ENCODE data around the gene ONECUT1.
"Not testable (repeated sequence)": the region's sequence is repeated elsewhere in the genome, so short reads cannot be mapped to it uniquely, and the experiment has no call there.

Gene ONECUT1

DNA sequence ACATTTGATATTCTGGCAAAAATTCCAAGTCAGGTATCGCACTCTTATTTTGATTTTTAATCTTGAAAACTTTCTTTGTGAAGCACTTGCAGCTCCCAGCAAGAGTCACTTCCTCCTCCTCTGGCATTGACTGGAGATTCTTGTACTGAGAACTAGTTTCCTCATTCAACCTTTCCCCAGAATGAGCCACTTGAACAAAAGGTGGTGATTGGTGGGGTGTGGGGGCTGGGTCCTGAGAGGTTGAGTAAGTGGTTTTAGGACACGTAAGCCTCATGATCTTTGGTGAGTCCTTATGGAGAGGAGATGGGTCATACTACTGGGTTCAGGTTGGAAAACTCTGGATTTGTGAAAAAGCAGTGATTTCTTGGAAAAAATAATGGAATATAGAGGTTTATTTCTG is 32.3 kb upstream of the ONECUT1 start:
- ATAC-seq = no peak
- TF ChIP-seq ZC3H10 (CRISPR knock-in tag; IDR thresholded peaks at IDR 0.05) (no peak), OSR1 (CRISPR knock-in tag; IDR thresholded peaks at IDR 0.05) (no peak), PPARA (CRISPR knock-in tag; IDR thresholded peaks at IDR 0.05; ENCODE audit: borderline replicate concordance) (no peak), RARB (CRISPR knock-in tag; IDR thresholded peaks at IDR 0.05) (no peak)

DNA sequence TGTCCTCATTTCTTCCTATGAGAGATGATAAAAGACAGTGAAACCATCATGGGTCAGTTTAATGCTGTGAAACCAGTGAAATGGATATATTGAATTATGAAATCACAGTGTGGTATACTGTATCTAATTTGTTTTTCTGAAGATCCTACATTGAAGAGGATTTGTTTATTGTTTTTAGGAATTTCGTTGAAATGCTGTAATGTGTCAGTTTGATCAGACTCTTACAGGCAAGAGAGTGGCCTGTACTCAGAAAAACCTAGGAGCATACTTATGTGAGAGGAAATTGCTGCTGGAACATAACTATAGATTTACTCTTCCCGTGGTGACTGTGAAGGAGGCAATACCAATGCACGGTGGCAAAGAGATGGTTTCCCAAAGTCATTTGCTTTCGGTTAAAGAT is 29.1 kb upstream of the ONECUT1 start:
- ATAC-seq = no peak
- TF ChIP-seq GLIS3 (CRISPR knock-in tag; IDR thresholded peaks at IDR 0.05) = no peak
- no peak for TF ChIP-seq ZNF8 (CRISPR knock-in tag; IDR thresholded peaks at IDR 0.05)
- TF ChIP-seq, protein P1, sequence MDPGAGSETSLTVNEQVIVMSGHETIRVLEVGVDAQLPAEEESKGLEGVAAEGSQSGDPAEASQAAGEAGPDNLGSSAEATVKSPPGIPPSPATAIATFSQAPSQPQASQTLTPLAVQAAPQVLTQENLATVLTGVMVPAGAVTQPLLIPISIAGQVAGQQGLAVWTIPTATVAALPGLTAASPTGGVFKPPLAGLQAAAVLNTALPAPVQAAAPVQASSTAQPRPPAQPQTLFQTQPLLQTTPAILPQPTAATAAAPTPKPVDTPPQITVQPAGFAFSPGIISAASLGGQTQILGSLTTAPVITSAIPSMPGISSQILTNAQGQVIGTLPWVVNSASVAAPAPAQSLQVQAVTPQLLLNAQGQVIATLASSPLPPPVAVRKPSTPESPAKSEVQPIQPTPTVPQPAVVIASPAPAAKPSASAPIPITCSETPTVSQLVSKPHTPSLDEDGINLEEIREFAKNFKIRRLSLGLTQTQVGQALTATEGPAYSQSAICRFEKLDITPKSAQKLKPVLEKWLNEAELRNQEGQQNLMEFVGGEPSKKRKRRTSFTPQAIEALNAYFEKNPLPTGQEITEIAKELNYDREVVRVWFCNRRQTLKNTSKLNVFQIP (CRISPR knock-in tag; IDR thresholded peaks at IDR 0.05; ENCODE audit: borderline replicate concordance, low read depth) = no peak
- TF ChIP-seq RARB (CRISPR knock-in tag; IDR thresholded peaks at IDR 0.05) = no peak
- no peak for TF ChIP-seq ZC3H10 (CRISPR knock-in tag; IDR thresholded peaks at IDR 0.05)
- TF ChIP-seq, protein P2, sequence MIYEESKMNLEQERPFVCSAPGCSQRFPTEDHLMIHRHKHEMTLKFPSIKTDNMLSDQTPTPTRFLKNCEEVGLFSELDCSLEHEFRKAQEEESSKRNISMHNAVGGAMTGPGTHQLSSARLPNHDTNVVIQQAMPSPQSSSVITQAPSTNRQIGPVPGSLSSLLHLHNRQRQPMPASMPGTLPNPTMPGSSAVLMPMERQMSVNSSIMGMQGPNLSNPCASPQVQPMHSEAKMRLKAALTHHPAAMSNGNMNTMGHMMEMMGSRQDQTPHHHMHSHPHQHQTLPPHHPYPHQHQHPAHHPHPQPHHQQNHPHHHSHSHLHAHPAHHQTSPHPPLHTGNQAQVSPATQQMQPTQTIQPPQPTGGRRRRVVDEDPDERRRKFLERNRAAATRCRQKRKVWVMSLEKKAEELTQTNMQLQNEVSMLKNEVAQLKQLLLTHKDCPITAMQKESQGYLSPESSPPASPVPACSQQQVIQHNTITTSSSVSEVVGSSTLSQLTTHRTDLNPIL (CRISPR knock-in tag; IDR thresholded peaks at IDR 0.05; ENCODE audit: low read depth) = no peak
- no peak for TF ChIP-seq ZFP30 (CRISPR knock-in tag; IDR thresholded peaks at IDR 0.05)
- no peak for TF ChIP-seq ZNF70 (CRISPR knock-in tag; IDR thresholded peaks at IDR 0.05)
- TF ChIP-seq ARNTL (CRISPR knock-in tag; IDR thresholded peaks at IDR 0.05; ENCODE audit: borderline replicate concordance, low read depth) = no peak
- TF ChIP-seq ZFP3 (CRISPR knock-in tag; IDR thresholded peaks at IDR 0.05) = no peak
- TF ChIP-seq, protein P3, sequence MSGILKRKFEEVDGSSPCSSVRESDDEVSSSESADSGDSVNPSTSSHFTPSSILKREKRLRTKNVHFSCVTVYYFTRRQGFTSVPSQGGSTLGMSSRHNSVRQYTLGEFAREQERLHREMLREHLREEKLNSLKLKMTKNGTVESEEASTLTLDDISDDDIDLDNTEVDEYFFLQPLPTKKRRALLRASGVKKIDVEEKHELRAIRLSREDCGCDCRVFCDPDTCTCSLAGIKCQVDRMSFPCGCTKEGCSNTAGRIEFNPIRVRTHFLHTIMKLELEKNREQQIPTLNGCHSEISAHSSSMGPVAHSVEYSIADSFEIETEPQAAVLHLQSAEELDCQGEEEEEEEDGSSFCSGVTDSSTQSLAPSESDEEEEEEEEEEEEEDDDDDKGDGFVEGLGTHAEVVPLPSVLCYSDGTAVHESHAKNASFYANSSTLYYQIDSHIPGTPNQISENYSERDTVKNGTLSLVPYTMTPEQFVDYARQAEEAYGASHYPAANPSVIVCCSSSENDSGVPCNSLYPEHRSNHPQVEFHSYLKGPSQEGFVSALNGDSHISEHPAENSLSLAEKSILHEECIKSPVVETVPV (CRISPR knock-in tag; IDR thresholded peaks at IDR 0.05) = no peak
- TF ChIP-seq, protein P4, sequence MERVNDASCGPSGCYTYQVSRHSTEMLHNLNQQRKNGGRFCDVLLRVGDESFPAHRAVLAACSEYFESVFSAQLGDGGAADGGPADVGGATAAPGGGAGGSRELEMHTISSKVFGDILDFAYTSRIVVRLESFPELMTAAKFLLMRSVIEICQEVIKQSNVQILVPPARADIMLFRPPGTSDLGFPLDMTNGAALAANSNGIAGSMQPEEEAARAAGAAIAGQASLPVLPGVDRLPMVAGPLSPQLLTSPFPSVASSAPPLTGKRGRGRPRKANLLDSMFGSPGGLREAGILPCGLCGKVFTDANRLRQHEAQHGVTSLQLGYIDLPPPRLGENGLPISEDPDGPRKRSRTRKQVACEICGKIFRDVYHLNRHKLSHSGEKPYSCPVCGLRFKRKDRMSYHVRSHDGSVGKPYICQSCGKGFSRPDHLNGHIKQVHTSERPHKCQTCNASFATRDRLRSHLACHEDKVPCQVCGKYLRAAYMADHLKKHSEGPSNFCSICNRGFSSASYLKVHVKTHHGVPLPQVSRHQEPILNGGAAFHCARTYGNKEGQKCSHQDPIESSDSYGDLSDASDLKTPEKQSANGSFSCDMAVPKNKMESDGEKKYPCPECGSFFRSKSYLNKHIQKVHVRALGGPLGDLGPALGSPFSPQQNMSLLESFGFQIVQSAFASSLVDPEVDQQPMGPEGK (CRISPR knock-in tag; IDR thresholded peaks at IDR 0.05; ENCODE audit: borderline replicate concordance) = no peak
- no peak for TF ChIP-seq SNAI2 (CRISPR knock-in tag; IDR thresholded peaks at IDR 0.05)
- TF ChIP-seq ISL1 (CRISPR knock-in tag; IDR thresholded peaks at IDR 0.05) = no peak
- TF ChIP-seq PPARA (CRISPR knock-in tag; IDR thresholded peaks at IDR 0.05; ENCODE audit: borderline replicate concordance) = no peak
- no peak for TF ChIP-seq OSR1 (CRISPR knock-in tag; IDR thresholded peaks at IDR 0.05)
- TF ChIP-seq TCF4 (CRISPR knock-in tag; IDR thresholded peaks at IDR 0.05; ENCODE audit: borderline replicate concordance) = no peak
- TF ChIP-seq, protein P5, sequence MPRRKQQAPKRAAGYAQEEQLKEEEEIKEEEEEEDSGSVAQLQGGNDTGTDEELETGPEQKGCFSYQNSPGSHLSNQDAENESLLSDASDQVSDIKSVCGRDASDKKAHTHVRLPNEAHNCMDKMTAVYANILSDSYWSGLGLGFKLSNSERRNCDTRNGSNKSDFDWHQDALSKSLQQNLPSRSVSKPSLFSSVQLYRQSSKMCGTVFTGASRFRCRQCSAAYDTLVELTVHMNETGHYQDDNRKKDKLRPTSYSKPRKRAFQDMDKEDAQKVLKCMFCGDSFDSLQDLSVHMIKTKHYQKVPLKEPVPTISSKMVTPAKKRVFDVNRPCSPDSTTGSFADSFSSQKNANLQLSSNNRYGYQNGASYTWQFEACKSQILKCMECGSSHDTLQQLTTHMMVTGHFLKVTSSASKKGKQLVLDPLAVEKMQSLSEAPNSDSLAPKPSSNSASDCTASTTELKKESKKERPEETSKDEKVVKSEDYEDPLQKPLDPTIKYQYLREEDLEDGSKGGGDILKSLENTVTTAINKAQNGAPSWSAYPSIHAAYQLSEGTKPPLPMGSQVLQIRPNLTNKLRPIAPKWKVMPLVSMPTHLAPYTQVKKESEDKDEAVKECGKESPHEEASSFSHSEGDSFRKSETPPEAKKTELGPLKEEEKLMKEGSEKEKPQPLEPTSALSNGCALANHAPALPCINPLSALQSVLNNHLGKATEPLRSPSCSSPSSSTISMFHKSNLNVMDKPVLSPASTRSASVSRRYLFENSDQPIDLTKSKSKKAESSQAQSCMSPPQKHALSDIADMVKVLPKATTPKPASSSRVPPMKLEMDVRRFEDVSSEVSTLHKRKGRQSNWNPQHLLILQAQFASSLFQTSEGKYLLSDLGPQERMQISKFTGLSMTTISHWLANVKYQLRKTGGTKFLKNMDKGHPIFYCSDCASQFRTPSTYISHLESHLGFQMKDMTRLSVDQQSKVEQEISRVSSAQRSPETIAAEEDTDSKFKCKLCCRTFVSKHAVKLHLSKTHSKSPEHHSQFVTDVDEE (CRISPR knock-in tag; IDR thresholded peaks at IDR 0.05) = no peak

DNA sequence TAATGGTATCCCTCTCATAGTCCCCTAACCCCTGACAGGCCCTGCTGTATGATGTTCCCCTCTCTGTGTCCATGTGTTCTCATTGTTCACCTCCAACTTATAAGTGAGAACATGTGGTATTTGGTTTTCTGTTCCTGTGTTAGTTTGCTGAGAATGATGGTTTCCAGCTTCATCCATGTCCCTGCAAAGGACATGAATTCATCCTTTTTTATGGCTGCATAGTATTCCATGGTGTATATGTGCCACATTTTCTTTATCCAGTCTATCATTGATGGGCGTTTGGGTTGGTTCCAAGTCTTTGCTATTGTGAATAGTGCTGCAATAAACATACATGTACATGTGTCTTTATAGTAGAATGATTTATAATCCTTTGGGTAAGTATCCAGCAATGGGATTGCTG is 25.8 kb upstream of the ONECUT1 start:
- ATAC-seq = not testable (repeated sequence)

DNA sequence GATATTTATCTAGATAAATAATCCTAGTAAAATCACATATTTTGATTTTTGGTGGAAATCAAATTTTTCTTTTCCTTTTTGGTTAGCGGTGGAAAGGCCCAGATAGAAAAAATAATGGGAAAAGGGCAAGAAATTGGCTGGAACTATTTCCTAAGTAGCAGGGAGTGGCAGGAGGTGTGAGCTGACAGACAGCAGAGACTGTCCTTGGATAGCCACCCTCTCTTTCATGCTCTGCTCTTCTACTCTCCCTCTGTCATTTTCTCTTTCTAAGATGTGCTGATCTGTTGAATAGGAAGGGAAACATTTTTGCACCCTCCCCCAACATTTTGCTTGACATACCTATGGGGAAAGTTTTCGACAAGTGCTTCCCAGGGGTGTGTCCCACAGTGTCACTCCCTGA is 18.9 kb upstream of the ONECUT1 start:
- no peak for ATAC-seq
- TF ChIP-seq SNAI2 (CRISPR knock-in tag; IDR thresholded peaks at IDR 0.05) (no peak), ZFP30 (CRISPR knock-in tag; IDR thresholded peaks at IDR 0.05) (no peak), ZC3H10 (CRISPR knock-in tag; IDR thresholded peaks at IDR 0.05) (no peak), OSR1 (CRISPR knock-in tag; IDR thresholded peaks at IDR 0.05) (no peak), ZNF565 (CRISPR knock-in tag; conservative IDR thresholded peaks at IDR 0.05; ENCODE audit: low read depth) (no peak), TCF4 (CRISPR knock-in tag; IDR thresholded peaks at IDR 0.05; ENCODE audit: borderline replicate concordance) (no peak), BACH2 (CRISPR knock-in tag; IDR thresholded peaks at IDR 0.05; ENCODE audit: borderline replicate concordance) (no peak)
- TF ChIP-seq, protein P1 (CRISPR knock-in tag; IDR thresholded peaks at IDR 0.05; ENCODE audit: borderline replicate concordance, low read depth) = no peak
- TF ChIP-seq, protein P3 (CRISPR knock-in tag; IDR thresholded peaks at IDR 0.05) = no peak
- TF ChIP-seq, protein P4 (CRISPR knock-in tag; IDR thresholded peaks at IDR 0.05; ENCODE audit: borderline replicate concordance) = no peak

All from SK-N-SH treated with all-trans-retinoic acid at 6 μM for 48 hours (cell line).